Cardiac muscle cell (in vitro differentiated cells and primary cell): ENCODE results near the gene ZNF823. TPM values are rescaled to one million over a fixed set of nuclear protein-coding genes. Genes with fewer than 3 reads are reported as not detected.

Source experiments
- DNase-seq, 2 donors: peaks; one replicate each; pipeline versions ENCODE4 v3.0.0 to v3.0.0-alpha.2; 2010 to 2017; ENCODE audit warnings: low read depth in 1 of 2, low spot score in 1 of 2
- H3K27ac ChIP-seq: fragments of 200-600 bp; sonication (generic); 2 replicates; pipeline ENCODE4 v1.5.1; 2016
- H3K27me3 ChIP-seq: fragments of 200-600 bp; sonication (generic); 2 replicates; pipeline ENCODE4 v1.6.0; 2016; ENCODE audit warnings: control low read depth
- H3K36me3 ChIP-seq: fragments of 200-600 bp; sonication (generic); 2 replicates; pipeline ENCODE4 v1.5.1; 2016; ENCODE audit warnings: control low read depth
- H3K4me1 ChIP-seq: fragments of 200-600 bp; sonication (generic); 2 replicates; pipeline ENCODE4 v1.8.1; 2017; ENCODE audit warnings: low read depth, mild to moderate bottlenecking, mixed run types
- H3K4me3 ChIP-seq: fragments of 200-600 bp; sonication (generic); 2 replicates; pipeline ENCODE4 v1.5.1; 2016; ENCODE audit warnings: mild to moderate bottlenecking
- H3K9me3 ChIP-seq: fragments of 200-600 bp; sonication (generic); 2 replicates; pipeline ENCODE4 v1.5.1; 2017; ENCODE audit warnings: low read depth, mild to moderate bottlenecking, control low read depth
- CTCF ChIP-seq: IDR thresholded peaks from 2 replicates; pipeline ENCODE4 v1.5.1; 2012; ENCODE audit warnings: low read depth, mild to moderate bottlenecking, low read length
- polyA plus RNA-seq: library from polyadenylated mRNA; unstranded; fragments of >200 nt; fragmentation: Nextera tagmentation; extraction: Ambion mirVana; gene quantifications from 2 replicates; pipeline ENCODE4 v1.2.1, GENCODE V29; 2016
- total RNA-seq: library from RNA; depleted of rRNA; stranded (reverse); fragments of >200 nt; gene quantifications from 2 replicates; pipeline ENCODE4 v1.2.3, GENCODE V29; 2016

The ZNF823 gene
- total and polyA plus RNA-seq, 2 experiments from 2014 or later = 4.7 to 7.6 TPM

GRCh38 chr19:11763611-11764010, 24.9 kb upstream of the ZNF823 start:
- DNase-seq = no peak
- Histone ChIP-seq H3K4me3 (no peak overlapping the region), H3K27ac (no peak overlapping the region), H3K27me3 (no peaks in the 10 kb centered on the region), H3K36me3 (no peaks in the 10 kb centered on the region), H3K4me1 (no peaks in the 10 kb centered on the region), H3K9me3 (no peaks in the 10 kb centered on the region)
- TF ChIP-seq CTCF = no peak

- Histone ChIP-seq H3K27me3 (no peaks in the 10 kb centered on the region), H3K27ac (no peak overlapping the region), H3K4me1 (no peaks in the 10 kb centered on the region), H3K4me3 (no peak overlapping the region), H3K36me3 (no peaks in the 10 kb centered on the region), H3K9me3 (no peaks in the 10 kb centered on the region)
- DNase-seq = no peak
- TF ChIP-seq CTCF = no peak
These were observed 24.4 kb upstream of the ZNF823 start for GRCh38 chr19:11763117-11763516.

- Histone ChIP-seq H3K36me3 (no peaks in the 10 kb centered on the region), H3K9me3 (no peaks in the 10 kb centered on the region), H3K4me3 (no peak overlapping the region), H3K27ac (no peak overlapping the region), H3K27me3 (no peaks in the 10 kb centered on the region), H3K4me1 (no peaks in the 10 kb centered on the region)
- no peak for DNase-seq
- no peak for TF ChIP-seq CTCF
These were observed 21.1 kb upstream of the ZNF823 start for GRCh38 chr19:11759805-11760204.

- no peak overlapping the region for H3K4me3 ChIP-seq
- no peaks in the 10 kb centered on the region for H3K9me3 ChIP-seq
- H3K27me3 ChIP-seq = no peaks in the 10 kb centered on the region
- TF ChIP-seq CTCF = no peak
- no peaks in the 10 kb centered on the region for H3K36me3 ChIP-seq
- no peak overlapping the region for H3K27ac ChIP-seq
- no peaks in the 10 kb centered on the region for H3K4me1 ChIP-seq
- no peak for DNase-seq
These were observed 18.2 kb upstream of the ZNF823 start for GRCh38 chr19:11756965-11757364.

GRCh38 chr19:11754663-11755062, 15.9 kb upstream of the ZNF823 start:
- Histone ChIP-seq H3K27me3 (no peaks in the 10 kb centered on the region), H3K36me3 (no peaks in the 10 kb centered on the region), H3K4me3 (no peak overlapping the region), H3K27ac (no peak overlapping the region), H3K4me1 (no peaks in the 10 kb centered on the region), H3K9me3 (no peaks in the 10 kb centered on the region)
- no peak for DNase-seq
- no peak for TF ChIP-seq CTCF

GRCh38 chr19:11752244-11752736, 13.5 kb upstream of the ZNF823 start:
- Histone ChIP-seq H3K4me3 (no peak overlapping the region), H3K36me3 (no peaks in the 10 kb centered on the region), H3K27ac (no peak overlapping the region), H3K4me1 (no peaks in the 10 kb centered on the region), H3K27me3 (no peaks in the 10 kb centered on the region), H3K9me3 (no peaks in the 10 kb centered on the region)
- no peak for TF ChIP-seq CTCF
- no peak for DNase-seq
